Activated CD4-positive, alpha-beta T cell treated with anti-CD3 and anti-CD28 coated beads for 1 hour (primary cell): ENCODE measurements around the gene PRLR.

ENCODE experiments used
- DNase-seq: peaks from one replicate; pipeline ENCODE4 v3.0.0-alpha.2; 2020

The PRLR gene

DNA sequence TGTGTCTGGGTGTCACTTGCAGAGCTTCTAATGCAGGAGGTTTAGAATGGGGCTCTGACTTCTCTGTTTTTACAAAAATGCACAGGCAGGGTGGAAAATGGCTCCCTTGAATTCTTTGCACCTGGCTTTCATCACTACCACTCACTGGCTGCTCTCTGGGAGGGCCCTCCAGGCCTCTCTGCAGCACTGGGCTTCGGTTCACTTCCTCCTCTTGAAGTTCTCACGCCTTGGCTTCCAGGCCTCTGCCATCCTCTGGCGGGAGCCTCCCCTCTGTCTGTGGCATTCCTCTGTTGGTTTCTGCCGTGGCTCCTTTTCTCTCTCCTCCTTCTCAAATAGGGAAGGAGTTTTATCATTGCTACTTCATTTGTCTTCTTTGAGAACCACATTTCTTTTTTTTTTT is 2.8 kb upstream of the PRLR start:
- DNase-seq, result no peak

DNA sequence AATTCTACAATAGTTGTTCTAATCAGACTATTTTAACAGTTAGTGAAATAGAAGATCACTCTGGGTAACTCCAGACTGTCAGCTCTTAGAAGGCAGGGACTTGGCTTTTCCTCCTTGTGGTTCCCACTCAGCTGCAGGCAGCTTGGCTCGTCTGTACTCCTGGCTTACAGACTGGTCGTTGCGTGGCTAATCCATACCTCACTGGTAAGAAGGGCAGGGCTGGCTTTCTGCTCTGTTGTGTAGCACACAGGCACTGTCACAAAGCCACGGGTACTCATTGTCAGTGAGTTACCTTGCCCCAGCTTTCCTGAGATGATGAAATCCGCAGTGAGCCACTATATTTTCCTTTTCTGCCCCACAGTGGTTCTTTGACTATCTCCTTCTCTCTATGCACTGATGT is 1.8 kb upstream of the PRLR start:
- DNase-seq, result no peak

DNA sequence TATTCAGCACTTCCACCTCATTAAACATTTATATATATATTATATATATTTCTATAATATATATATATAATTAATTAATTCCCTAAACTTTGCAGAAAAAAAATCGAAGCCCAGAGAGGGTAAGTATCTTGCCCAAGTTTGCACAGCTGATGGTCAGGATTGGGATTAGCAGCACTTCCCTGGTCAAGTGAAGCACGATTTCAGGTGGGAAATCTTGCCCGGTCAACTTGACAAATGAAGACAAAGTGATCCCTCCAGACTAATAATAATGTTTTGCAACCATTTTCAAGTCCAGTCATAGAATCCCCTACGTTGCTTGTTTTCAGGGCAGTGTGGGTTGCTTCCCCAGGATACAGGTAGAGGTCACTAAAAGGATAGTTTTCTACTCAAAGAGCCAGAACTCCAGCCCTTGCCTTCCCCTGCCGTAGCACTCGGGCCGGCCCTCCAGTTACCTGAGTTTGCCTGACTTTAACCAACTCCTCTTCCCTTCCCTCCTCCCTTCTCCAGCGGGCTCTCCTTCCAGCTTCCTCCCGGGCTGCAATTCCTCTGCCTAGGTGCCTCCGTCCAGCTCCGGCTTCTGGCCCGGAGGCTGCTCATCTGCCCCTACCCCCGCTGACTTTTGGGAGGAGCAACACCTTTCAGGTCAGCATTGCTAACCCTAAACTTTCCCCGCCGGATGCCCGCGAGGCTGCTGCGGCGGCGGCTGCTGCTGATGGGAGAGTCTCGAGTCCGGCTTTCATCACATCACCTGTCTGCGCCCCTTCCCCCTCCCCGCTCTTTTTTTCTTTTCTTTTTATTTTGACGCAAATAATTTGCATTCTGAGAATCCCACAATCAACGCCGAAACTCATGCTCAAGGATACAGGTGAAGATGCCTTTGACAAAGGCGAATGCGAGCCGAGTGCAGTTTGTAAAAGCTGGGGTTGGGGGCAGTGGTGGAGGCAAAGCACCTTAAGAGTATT is 930 bp downstream of the PRLR start:
- DNase-seq, result no peak

DNA sequence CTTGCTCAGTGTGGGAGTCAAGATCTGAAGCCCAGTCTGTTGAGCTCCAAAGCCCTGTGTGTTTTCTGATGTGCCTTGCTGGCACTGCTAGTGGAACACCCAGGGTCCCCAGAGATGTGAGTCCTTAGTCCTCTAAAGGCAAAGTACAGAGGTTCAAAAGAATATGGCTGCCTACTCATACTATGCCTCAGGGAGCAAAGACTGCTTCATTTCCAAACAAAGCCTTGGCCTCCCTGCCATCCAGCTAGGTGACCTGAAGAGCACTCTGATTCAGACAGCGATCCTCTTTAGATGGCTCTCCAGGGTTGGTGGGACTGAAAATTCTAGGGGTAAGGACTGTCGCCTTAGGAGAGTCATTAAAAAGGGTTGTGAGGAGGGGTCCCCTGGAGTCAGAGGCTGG is 2.0 kb downstream of the PRLR start:
- DNase-seq, result no peak

DNA sequence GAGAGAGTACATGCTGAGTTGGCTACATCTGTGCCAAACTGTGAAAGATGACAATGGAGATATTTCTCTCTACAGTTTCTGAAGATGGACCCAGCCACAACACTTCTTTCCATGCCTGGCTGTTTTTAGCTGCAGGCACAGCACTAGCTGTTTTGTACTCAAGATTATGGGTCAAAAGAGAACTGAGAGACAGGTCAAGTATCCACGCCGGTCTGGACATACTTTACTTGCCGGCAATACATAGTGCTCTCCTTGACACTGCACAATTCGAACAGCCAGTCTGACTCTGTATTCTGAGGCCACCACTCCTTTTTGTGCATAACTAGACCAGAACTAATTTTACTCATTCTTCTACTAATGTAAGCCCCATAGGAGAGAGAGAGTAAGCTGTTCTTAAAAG is 2.6 kb downstream of the PRLR start:
- DNase-seq, result no peak

DNA sequence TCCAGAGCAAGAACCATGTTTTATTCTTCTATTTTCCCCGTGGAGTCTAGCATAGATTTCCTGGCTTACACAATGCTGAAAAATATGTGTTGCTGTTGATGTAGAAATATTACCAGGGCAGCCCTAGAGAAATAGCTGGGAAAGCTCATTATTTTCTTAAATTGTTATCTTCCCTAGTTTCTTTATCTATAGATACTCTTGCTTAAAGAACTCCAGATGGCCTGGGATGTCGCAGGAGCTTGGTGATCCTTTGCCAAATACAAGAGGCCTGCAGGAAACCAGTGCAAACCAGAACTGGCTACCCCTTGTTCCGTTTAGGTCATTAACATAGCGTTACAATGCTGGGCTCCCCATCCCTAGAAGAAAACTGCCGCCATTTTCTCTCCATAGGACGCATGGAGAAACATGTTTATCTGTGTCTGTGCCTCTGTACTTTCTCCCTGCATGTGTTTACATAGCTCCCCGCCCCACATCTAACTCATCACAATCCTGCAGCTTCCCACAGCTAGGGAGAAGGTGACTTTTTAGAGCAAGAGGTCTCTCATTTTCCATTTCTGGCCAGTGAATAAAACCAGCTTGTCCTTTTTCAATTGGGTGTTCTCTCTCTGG is 6.4 kb downstream of the PRLR start:
- no peak for DNase-seq

DNA sequence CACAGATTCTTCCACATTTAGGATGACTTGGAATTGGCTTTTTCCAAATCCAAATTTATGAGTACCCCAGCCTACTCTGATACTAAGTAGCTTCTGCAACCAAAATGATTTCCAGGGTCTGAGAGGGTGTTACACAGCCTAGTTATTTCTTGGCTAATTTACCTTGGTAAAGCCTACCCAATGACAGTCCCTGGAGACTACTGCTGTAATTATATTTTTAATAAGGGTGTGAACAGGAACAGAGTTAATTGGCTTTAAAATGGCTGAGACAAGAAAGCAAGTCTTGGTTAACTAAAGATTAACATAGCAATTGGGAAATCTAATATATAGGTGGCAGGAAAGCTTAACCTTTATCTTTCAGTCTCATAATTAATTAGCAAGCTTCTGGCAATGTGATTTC is 9.3 kb downstream of the PRLR start:
- DNase-seq, result no peak

DNA sequence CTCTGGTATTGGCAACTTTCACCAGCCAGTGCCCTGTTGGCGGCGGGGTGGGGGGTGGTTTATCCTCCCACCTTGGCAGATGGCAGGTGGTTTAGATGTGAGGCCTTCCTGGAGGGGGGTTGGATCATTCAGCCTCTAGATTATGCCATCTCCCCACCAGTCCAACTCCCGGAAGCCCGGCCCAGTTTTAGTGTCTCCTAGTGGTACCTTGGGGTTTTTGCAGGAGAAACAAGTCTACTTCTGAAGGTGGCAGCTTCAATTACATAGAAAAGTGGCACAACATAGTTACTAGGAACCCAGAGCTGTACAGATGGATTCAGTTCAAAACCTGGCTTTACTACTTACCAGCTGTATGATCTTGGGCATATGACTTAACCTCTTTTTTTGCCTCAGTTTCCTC is 11.3 kb downstream of the PRLR start:
- no peak for DNase-seq

DNA sequence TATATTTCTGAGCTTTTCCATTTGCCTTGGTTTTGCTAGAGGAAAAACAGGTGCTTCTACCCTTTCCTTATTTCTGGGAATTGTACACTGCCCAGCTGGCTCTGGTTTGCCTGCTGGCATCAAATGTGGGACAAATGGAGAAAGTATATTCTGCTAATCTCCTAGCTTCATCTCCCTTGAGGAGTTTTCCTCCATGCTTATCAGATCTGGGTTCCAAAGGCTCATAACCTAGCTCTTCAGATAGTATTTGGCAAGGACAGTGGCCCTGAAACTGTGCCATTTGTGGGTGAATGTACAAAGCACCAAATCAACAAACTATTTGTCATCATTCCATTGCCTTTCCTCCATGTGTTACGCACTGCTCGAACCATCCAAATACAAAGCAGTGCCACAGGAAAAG is 16.2 kb downstream of the PRLR start:
- DNase-seq, result no peak

DNA sequence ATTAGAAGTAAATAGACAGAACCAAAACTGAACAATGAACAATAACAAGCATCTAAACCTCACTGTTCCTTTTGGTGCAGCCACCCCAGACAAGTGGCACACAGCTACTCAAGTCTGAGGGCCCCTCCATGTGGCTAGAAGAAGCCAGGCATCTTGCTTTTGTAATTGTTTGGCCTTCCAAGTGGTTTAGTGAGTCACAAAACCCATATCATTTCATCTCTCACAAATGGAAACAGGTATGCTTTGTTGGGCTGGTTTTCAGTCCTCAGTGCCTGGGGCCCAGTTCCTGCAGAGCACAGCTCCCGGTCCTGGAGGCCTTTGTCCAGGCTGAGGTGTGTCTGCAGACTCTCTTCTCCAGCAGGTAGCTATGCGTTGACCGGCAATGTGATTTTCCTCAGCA is 16.7 kb downstream of the PRLR start:
- DNase-seq, result no peak

DNA sequence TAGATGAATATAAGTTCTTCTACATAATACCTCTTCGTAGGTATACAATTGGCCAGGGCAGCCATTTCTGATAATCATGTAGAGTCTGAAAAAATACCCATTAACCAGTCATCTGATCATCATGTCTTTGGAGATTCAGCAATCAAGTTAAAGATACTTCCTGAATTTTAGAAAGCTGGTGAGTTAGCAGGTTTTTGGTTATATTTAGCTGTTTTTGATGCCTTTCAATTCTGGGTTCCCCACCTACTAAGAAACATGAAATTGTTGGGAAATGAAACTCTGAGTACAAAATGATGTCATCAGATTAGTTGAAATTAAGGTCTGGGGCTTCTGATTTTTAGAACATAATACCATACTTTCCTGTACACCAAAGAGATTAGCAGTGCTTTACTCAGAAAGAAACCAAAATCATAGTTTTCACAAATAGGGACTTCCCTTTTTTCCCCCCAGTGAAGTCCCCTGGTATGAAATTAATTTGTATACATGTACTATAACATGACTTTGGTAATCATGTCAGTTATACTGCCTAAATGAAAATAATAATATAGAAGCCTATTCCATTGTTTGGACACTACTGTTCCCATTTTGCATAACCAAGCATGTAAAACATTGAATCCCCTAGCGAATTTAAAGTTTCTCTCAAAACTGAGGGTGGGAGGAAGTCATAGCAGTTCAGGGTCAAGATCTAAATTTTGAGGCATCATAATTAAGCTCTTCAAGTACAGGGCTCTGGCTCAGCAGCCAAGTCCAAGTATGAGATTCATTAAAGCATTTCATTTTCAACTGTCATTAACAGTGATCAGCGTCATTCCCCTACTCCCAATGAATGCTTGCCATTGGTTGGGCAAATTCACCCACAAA is 17.9 kb downstream of the PRLR start:
- DNase-seq, result no peak

DNA sequence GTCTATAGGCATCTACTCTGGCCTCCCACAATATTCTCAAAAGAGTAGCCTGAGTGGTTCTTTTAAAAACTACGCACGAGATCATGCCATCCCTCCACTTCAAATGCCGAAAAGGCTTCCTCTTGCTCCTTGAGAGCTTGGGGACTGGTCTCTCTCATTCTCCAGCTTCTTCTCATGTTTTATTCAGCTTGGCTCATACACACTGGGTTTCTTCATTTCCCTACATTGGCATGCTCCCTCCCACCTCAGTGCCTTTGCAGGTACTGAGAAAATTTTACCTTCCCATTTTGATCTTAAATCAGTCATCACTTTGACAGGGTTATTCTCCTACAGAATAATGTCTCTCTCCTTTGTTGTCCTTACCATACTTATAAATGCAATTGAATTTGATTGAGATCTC is 20.4 kb downstream of the PRLR start:
- DNase-seq, result no peak

DNA sequence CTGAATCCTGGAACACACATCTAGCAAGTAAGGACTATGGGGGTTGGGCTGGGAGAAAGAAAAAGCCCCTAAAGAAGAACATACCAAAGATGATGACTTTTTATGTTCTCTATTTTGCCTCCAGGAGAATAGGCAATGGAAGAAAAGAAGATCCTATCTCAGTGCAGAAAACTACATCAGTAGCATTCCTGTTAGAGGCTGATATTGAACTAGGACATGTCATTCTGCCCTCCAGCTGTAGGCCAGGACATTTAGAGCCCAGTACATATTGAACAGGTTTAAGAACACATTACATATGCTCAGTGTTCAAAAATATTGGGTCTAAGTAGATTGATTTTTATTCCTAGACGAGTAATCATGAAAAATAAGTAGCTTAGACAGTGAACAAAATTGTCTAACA is 24.7 kb downstream of the PRLR start:
- DNase-seq, result no peak

DNA sequence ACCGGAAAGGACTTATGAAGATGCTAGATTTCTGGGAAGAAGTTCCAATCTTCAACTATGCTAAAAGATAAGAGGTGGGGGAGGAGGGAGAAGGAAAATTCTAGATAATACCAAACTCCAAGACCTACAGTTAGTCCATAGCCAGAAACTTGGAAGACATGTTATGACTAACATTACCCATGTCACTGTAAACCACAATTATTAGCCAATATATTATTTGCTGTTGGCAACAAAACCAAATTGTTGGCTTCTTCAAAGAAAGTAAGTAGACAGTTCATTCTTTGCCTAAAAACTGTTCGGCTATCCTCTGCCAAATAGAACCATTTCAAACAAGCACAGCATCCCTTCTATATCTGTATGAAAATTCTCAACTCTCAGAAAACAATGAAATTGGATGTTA is 25.1 kb downstream of the PRLR start:
- DNase-seq, result no peak

DNA sequence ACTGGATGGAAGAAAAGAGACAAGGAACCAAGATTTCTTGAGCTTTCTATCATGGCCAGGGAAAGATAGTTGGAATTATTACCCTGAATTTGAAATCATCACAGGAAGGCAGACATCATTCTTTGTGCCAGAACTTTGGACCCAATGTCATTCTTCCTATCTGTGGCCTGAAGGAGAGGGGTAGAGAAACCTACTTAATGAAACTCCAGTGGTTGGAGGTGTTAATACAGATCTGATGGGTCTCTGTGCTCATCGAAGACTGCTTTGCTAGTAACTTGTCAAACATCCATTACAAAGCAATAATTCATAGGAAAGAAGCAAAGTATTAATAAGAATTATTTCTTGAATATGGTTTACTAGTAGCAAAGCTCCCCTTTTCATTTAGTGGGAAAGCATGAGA is 26.9 kb downstream of the PRLR start:
- DNase-seq, result no peak

DNA sequence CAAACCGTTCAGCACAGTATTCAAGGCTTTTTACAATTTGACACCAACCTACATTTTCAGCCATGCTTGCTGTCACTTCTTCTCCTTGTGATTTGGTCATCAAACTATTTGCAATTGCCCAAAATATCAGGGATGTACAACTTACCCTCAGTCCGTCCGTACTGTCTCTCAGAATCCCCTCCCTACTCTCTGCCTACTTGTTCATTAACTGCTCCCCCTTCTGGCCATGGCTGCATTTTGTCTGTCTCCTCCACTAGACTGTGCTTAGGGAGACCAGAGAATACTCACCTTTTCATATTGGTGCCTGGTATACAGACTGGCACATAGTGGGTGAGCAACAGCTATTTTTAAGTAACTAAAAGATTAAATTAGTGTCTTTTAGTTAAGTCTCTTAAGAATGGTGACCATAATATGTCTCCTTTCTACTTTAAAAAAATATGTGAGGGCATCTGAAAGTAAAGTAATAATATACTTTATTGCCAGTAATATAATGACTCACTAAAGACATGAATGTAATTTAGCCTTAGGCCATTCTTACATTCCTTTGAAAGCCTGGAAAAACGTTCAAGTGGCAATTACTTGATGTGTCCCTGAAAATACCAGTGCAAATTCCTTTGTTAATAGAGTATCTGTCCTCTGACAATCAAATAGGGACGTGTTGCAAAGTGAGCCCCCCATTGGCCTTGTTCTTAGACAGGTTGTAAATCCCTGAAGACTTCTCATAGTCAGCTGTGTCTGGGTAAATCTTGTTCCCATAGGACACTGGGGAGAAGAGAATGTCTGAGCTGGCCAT is 27.8 kb downstream of the PRLR start:
- no peak for DNase-seq

DNA sequence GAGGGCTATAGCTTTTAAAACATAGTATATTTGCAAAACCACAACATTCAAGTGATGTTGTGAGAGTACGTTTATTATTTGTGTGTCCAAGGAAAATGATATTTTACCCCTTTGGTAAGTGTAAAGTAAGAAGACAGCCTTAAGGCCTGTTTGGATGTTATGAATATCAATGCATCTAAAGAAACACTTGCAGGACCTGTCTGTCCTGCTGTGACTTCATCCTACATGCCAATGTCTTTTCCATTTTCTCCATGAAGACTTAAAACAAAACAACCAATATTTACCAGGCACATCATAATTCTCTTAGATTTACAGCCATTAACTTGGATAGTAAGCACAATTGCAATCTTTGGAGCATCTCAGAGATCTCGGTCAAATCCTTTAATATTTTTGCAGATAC is 29.0 kb downstream of the PRLR start:
- DNase-seq, result no peak

DNA sequence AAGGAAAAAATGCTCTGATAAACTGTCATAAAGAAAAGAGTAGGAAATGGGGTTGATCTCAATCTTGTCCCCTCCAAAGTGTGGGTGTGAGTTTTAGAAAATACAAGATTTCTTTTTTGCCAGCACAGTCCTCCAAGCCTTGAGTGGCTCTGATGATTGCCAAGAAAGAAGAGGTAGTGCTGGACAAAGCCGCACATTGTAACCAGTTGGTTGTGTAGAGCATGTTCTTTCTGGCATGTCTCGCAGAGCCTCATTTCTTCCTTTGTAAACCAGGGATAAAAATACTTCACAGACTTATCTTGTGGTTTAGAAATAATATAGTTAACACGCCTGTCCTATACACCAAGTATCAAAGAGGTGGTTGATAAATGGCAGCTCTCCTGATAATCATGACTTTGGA is 30.4 kb downstream of the PRLR start:
- DNase-seq, result no peak

DNA sequence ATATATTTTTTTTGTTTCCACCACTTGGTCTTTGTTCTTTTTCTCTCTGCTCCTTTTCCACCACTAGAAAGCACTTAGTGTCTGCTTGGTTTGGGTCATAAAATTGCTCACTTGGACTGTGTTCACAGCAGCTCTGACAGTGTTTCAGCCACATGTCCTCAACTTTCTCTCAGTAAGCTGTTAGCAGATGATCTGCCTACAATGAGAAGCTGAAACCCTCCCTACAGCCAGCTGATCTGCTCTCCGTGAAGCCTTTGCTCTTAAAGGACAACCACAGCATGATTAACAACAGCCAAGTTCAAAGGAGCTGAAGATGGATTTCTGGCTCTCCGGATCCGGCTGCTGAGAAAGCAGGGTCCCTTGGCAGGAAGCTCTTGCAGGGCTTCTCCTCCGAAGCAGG is 31.6 kb downstream of the PRLR start:
- DNase-seq, result no peak

DNA sequence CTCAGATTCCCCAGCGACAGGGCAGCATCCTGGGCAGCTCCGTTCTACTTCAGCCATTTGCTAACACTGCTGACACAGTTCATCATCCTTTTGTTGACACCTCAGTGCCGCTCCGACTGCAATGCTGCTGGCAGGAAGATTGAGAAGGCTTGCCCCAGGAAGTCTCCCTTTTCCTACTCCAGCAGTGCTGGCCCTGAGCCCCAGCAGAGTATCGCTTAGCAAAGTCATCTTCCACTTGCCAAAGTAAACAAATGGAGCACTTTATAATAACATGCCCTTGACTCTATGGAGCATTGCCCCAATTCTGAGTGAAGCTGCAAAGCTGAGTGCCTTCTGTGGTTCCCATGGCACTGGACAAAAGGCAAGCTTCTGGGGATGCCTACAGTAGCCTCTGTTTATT is 32.2 kb downstream of the PRLR start:
- DNase-seq, result no peak

DNA sequence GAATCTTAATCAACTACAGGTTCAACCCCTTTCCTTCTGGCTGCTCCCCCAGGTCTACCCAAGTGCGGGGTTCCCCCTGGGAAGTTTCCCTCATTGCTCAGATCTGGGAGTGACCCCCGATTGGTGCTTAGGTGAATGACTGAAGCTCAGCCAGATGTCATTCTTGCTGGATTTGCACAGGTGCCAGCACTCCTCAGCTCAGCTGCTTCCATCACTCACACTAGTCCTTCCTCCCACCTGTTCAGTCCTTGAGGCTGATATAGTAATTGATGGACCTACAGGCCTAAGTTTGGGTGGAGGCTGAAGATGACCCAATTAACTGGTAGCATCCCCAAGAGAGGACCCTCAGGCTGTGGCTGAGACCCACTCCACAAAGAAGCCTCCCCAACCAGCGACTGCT is 32.9 kb downstream of the PRLR start:
- DNase-seq, result no peak

DNA sequence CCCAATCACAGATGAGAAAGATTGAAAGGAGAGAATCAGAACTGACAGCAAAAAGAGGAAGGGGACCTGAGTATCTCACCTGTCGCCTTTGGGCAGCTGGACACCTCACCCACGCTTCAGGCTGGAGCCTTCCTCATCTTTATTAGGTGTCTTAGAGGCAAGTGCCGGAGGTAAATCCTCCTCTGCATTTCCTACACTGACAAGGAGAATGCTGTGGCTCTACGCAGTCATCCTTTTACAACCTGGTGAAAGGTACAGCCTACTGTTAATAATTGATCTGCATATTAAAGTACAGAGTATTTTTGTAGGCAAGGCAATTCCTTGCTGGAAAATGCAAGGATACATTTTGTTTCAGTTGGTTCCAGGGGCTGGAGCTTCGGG is 34.8 kb downstream of the PRLR start:
- DNase-seq, result no peak
